HepG2 (cell line): ENCODE results near the gene PTPRN. TPM values are rescaled to one million over a fixed set of nuclear protein-coding genes. Genes with fewer than 3 reads are reported as not detected.

ENCODE experiments used
- ATRX ChIP-seq: sonication (generic); formaldehyde crosslinking; IDR thresholded peaks from 2 replicates; pipeline ENCODE4 v1.4.0; 2020; ENCODE audit warnings: missing genetic modification reagents, borderline replicate concordance
- ELF1 ChIP-seq: sonication (generic); formaldehyde crosslinking; IDR thresholded peaks from 2 replicates; pipeline ENCODE4 v1.4.0; 2020; ENCODE audit warnings: missing genetic modification reagents
- FOXM1 ChIP-seq: sonication (generic); formaldehyde crosslinking; IDR thresholded peaks from 2 replicates; pipeline ENCODE4 v1.5.0; 2020; ENCODE audit warnings: missing genetic modification reagents
- FOXP1 ChIP-seq, 2 experiments: fragments of 450-650 bp in 1 of 2; IDR thresholded peaks; 2 replicates each; pipeline ENCODE4 v1.6.1; 2017 to 2018; ENCODE audit warnings: antibody characterized with exemption in 1 of 2
- GLI4 ChIP-seq: sonication (generic); formaldehyde crosslinking; IDR thresholded peaks from 2 replicates; pipeline ENCODE4 v1.5.1; 2020; ENCODE audit warnings: missing genetic modification reagents, mild to moderate bottlenecking, moderate library complexity, borderline replicate concordance
- KLF9 ChIP-seq: IDR thresholded peaks from 2 replicates; pipeline ENCODE4 v1.6.1; 2016; ENCODE audit warnings: low read depth
- NBN ChIP-seq: fragments of 450-650 bp; conservative IDR thresholded peaks from 2 replicates; pipeline ENCODE4 v1.6.1; 2017
- NFKBIZ ChIP-seq: IDR thresholded peaks from 2 replicates; pipeline ENCODE4 v1.6.1; 2018; ENCODE audit warnings: missing genetic modification reagents, missing compliant biosample characterization
- REST ChIP-seq, 2 experiments: IDR thresholded peaks; 2 replicates each; pipeline ENCODE4 v1.6.1; 2011 to 2012; ENCODE audit warnings: low read length in 2 of 2, borderline replicate concordance in 1 of 2, low read depth in 1 of 2, mild to moderate bottlenecking in 1 of 2, moderate library complexity in 1 of 2
- SP4 ChIP-seq: sonication (generic); formaldehyde crosslinking; IDR thresholded peaks from 2 replicates; pipeline ENCODE4 v1.8.1; 2023; ENCODE audit warnings: mild to moderate bottlenecking, missing genetic modification reagents
- ZFY ChIP-seq: sonication (generic); formaldehyde crosslinking; IDR thresholded peaks from 2 replicates; pipeline ENCODE4 v1.4.0; 2020; ENCODE audit warnings: missing genetic modification reagents
- ZNF326 ChIP-seq: sonication (generic); formaldehyde crosslinking; IDR thresholded peaks from 2 replicates; pipeline ENCODE4 v1.4.0; 2020; ENCODE audit warnings: missing genetic modification reagents, borderline replicate concordance
- ZNF44 ChIP-seq: sonication (generic); formaldehyde crosslinking; IDR thresholded peaks from 2 replicates; pipeline ENCODE4 v1.5.1; 2020; ENCODE audit warnings: mild to moderate bottlenecking, missing genetic modification reagents
- ZNF552 ChIP-seq: sonication (generic); formaldehyde crosslinking; IDR thresholded peaks from 2 replicates; pipeline ENCODE4 v1.9.0; 2022; ENCODE audit warnings: missing genetic modification reagents, mild to moderate bottlenecking, borderline replicate concordance
- ZNF577 ChIP-seq: sonication (generic); formaldehyde crosslinking; IDR thresholded peaks from 2 replicates; pipeline ENCODE4 v1.4.0; 2020; ENCODE audit warnings: mild to moderate bottlenecking, low read depth, missing genetic modification reagents, borderline replicate concordance
- ZNF816 ChIP-seq: sonication (generic); formaldehyde crosslinking; IDR thresholded peaks from 2 replicates; pipeline ENCODE4 v1.8.0; 2022; ENCODE audit warnings: missing genetic modification reagents, mild to moderate bottlenecking, borderline replicate concordance
- polyA plus RNA-seq, 8 experiments: library from polyadenylated mRNA; depleted of rRNA in 3 of 8; stranded (reverse) in 7 of 8; unstranded in 1 of 8; fragments of >200 nt; fragmentation: Illumina TruSeq in 4 of 8; extraction: Trizol in 4 of 8; gene quantifications; 2 replicates each; pipeline versions ENCODE4 v1.2.1 to v1.2.3, GENCODE V29; 2011 to 2016; ENCODE audit warnings: low read depth in 4 of 8, missing spikeins in 1 of 8, mixed read lengths in 1 of 8; ENCODE audit not compliant: insufficient read depth in 1 of 8
- total RNA-seq, 5 experiments: library from RNA; depleted of rRNA; stranded (reverse); fragments of >200 nt; fragmentation: Illumina TruSeq; extraction: Trizol; gene quantifications; 2 replicates each; pipeline ENCODE4 v1.2.3, GENCODE V29; 2016; ENCODE audit warnings: low read depth in 1 of 5
- TF ChIP-seq, protein P1 (sequence below): sonication (generic); formaldehyde crosslinking; IDR thresholded peaks from 2 replicates; pipeline ENCODE4 v1.9.0; 2021; ENCODE audit warnings: missing genetic modification reagents, mild to moderate bottlenecking, borderline replicate concordance
- TF ChIP-seq, protein P2 (sequence below): sonication (generic); formaldehyde crosslinking; IDR thresholded peaks from 2 replicates; pipeline ENCODE4 v1.4.0; 2020; ENCODE audit warnings: low read depth, mild to moderate bottlenecking, missing genetic modification reagents
- TF ChIP-seq, protein P3 (sequence below): sonication (generic); formaldehyde crosslinking; IDR thresholded peaks from 2 replicates; pipeline ENCODE4 v1.5.1; 2020; ENCODE audit warnings: mild to moderate bottlenecking, missing genetic modification reagents

Gene PTPRN
- total and polyA plus RNA-seq, 2 of the 13 experiments (the other 11 are each of a cell fraction or from before 2014, with no cell fraction given): 0.26 TPM; not detected in 1

- no peak for TF ChIP-seq ATRX
- no peak for TF ChIP-seq REST (IDR thresholded peaks at IDR 0.05; ENCODE audit: borderline replicate concordance in 1 of 2, low read depth in 1 of 2, low read length in 2 of 2)
- peak; percentile 80 for TF ChIP-seq ELF1 (CRISPR knock-in tag)
- peak; percentile 70; the same call in 1 of the 2 replicates for TF ChIP-seq ZNF816 (CRISPR knock-in tag)
- TF ChIP-seq, protein P1, sequence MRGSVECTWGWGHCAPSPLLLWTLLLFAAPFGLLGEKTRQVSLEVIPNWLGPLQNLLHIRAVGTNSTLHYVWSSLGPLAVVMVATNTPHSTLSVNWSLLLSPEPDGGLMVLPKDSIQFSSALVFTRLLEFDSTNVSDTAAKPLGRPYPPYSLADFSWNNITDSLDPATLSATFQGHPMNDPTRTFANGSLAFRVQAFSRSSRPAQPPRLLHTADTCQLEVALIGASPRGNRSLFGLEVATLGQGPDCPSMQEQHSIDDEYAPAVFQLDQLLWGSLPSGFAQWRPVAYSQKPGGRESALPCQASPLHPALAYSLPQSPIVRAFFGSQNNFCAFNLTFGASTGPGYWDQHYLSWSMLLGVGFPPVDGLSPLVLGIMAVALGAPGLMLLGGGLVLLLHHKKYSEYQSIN: no peak
- no peak for TF ChIP-seq GLI4 (CRISPR knock-in tag)
- no peak for TF ChIP-seq ZNF577
- TF ChIP-seq ZNF326 (CRISPR knock-in tag): no peak
- TF ChIP-seq, protein P2, sequence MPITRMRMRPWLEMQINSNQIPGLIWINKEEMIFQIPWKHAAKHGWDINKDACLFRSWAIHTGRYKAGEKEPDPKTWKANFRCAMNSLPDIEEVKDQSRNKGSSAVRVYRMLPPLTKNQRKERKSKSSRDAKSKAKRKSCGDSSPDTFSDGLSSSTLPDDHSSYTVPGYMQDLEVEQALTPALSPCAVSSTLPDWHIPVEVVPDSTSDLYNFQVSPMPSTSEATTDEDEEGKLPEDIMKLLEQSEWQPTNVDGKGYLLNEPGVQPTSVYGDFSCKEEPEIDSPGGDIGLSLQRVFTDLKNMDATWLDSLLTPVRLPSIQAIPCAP: no peak
- no peak for TF ChIP-seq FOXM1
- TF ChIP-seq NBN: no peak
- TF ChIP-seq NFKBIZ (CRISPR knock-in tag): peak; percentile 86
- peak; percentile 56; the same call in 1 of the 2 replicates for TF ChIP-seq KLF9 (CRISPR knock-in tag)
- TF ChIP-seq ZNF44 (CRISPR knock-in tag): no peak
- TF ChIP-seq SP4 (CRISPR knock-in tag): peak; percentile 92
- no peak for TF ChIP-seq FOXP1 (IDR thresholded peaks at IDR 0.05)
- no peak for TF ChIP-seq FOXP1 (CRISPR knock-in tag; IDR thresholded peaks at IDR 0.05)
- TF ChIP-seq, protein P3, sequence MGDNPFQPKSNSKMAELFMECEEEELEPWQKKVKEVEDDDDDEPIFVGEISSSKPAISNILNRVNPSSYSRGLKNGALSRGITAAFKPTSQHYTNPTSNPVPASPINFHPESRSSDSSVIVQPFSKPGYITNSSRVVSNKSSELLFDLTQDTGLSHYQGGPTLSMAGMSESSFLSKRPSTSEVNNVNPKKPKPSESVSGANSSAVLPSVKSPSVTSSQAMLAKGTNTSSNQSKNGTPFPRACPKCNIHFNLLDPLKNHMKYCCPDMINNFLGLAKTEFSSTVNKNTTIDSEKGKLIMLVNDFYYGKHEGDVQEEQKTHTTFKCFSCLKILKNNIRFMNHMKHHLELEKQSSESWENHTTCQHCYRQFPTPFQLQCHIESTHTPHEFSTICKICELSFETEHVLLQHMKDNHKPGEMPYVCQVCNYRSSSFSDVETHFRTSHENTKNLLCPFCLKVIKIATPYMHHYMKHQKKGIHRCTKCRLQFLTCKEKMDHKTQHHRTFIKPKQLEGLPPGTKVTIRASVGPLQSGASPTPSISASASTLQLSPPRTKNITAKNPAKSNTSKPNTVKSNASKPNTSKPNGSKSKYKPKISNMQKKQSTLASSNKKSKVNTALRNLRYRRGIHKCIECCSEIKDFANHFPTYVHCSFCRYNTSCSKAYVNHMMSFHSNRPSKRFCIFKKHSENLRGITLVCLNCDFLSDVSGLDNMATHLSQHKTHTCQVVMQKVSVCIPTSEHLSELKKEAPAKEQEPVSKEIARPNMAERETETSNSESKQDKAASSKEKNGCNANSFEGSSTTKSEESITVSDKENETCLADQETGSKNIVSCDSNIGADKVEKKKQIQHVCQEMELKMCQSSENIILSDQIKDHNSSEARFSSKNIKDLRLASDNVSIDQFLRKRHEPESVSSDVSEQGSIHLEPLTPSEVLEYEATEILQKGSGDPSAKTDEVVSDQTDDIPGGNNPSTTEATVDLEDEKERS (CRISPR knock-in tag): no peak
- TF ChIP-seq ZNF552 (CRISPR knock-in tag): no peak
- TF ChIP-seq ZFY (CRISPR knock-in tag): peak; percentile 95
These were observed 29.9 kb downstream of the PTPRN start, which contains the start of gene DNAJB2 (continued) for GRCh38 chr2:219279151-219279915.
